ENCODE data around the gene KRT82. TPM values are rescaled to one million over a fixed set of nuclear protein-coding genes. Genes with fewer than 3 reads are reported as not detected.
"Not testable (repeated sequence)": the region's sequence is repeated elsewhere in the genome, so short reads cannot be mapped to it uniquely, and the experiment has no call there.

KRT82 gene
- total RNA-seq, 1 donor from 2014 or later: not detected

DNA sequence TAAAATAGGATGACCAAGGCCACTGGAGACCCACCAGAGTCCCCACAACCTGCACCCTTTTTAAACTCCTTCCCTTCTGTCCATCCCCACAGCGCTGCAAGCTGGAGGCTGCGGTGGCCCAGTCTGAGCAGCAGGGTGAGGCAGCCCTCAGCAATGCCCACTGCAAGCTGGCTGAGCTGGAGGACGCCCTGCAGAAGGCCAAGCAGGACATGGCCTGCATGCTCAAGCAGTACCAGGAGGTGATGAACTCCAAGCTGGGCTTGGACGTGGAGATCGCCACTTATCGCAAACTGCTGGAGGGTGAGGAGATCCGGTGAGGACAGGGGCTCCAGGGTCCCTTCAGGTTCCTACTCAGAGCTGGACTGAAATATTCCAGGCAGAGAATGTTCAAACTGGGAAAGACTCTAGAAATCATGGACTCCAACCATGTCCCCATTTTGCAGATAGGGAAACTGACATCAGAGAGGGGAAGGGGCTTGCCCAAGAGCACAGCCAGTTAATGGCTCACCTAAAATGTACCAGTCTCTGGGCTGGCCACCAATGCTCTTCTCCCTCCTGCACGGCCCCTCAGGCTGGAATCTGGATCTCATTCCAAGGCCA is 56.0 kb downstream of the KRT82 start:
- intact Hi-C loops (cut with DNase I): no loop called here
- Histone ChIP-seq H3K36me3 (no peaks in the 10 kb centered on the region), H3K27ac (no peak overlapping the region), H3K4me3 (no peak overlapping the region), H3K9me3 (no peaks in the 10 kb centered on the region), H3K27me3 (no peaks in the 10 kb centered on the region), H3K4me1 (no peaks in the 10 kb centered on the region)
- DNase-seq (ENCODE audit: extremely low spot score in 2 of 2): no peak
- TF ChIP-seq POLR2A (IDR thresholded peaks at IDR 0.05) (no peak), POLR2AphosphoS5 (IDR thresholded peaks at IDR 0.05; ENCODE audit: insufficient read depth in 1 of 2, low read depth in 1 of 2) (no peak)
- TF ChIP-seq, protein P1, sequence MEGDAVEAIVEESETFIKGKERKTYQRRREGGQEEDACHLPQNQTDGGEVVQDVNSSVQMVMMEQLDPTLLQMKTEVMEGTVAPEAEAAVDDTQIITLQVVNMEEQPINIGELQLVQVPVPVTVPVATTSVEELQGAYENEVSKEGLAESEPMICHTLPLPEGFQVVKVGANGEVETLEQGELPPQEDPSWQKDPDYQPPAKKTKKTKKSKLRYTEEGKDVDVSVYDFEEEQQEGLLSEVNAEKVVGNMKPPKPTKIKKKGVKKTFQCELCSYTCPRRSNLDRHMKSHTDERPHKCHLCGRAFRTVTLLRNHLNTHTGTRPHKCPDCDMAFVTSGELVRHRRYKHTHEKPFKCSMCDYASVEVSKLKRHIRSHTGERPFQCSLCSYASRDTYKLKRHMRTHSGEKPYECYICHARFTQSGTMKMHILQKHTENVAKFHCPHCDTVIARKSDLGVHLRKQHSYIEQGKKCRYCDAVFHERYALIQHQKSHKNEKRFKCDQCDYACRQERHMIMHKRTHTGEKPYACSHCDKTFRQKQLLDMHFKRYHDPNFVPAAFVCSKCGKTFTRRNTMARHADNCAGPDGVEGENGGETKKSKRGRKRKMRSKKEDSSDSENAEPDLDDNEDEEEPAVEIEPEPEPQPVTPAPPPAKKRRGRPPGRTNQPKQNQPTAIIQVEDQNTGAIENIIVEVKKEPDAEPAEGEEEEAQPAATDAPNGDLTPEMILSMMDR (IDR thresholded peaks at IDR 0.05): no peak

DNA sequence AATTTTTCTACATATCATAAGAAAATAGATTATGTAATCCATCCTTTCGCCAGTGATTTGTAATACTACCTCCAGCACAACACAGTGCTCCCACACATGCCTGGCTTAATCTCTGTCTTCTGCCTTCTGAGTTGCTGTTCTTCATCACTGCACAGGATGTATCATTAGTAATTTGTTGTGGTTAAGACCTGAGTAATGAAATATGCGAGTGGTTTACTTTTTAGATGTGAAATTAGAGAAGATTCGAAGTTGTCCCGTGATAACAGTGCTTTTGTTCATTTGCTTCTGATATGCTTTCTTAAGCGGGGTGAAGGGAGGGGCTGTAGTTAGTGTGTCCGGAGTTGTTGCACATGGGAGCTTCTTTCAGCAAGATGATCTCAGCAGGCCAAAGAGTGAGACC is 56.9 kb downstream of the KRT82 start:
- Histone ChIP-seq H3K4me1 (no peaks in the 10 kb centered on the region), H3K9me3 (no peaks in the 10 kb centered on the region), H3K4me3 (no peak overlapping the region), H3K27me3 (no peaks in the 10 kb centered on the region), H3K36me3 (no peaks in the 10 kb centered on the region), H3K27ac (no peak overlapping the region)
- DNase-seq (ENCODE audit: extremely low spot score in 2 of 2): no peak
- no peak for TF ChIP-seq POLR2AphosphoS5 (IDR thresholded peaks at IDR 0.05; ENCODE audit: insufficient read depth in 1 of 2, low read depth in 1 of 2)
- no peak for TF ChIP-seq POLR2A (IDR thresholded peaks at IDR 0.05)
- TF ChIP-seq, protein P1 (IDR thresholded peaks at IDR 0.05): no peak
- intact Hi-C loops (cut with DNase I): no loop called here

DNA sequence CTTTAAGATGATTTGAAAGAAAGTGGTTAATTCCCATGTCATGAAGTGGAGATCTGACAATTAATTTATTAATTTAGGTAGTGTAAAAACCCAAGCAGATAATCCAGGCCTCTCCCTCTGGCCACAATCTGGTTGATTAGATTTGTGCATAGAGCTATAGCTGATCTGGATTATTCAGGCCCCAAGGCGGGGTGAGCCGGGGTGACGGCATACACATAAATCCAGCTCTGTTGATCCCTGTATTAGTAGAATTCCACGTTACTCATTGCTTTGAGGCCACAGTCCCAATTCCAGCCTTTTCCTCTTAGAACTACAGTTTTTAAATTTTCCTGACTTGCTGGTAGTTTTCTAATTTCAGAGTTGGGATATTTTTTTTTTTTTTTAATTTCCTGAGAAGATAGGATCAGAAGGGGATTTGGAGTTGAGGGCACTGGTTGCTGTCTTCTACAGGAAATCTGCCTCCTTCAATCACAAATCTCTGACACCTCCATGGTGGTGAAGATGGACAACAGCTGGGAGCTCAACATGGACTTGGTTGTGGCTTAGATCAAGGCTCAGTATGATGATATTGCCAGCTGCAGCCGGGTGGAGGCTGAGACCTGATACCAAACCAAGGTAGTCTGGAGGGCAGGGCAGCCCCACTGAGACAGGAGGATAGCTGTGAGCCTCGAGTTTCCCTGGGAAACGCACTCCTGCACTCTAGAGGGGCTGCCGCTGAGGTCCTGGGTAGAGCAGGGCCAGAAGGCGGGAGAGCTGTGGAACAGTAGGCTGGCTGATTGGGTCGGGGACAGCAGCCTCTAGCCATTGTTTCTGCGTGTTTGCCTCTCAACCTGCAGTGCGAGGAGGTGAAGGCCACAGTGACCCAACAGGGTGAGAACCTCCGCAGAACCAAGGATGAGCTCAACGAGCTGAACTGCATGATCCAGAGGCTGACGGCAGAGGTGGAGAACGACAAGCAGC is 58.3 kb downstream of the KRT82 start:
- Histone ChIP-seq H3K27me3 (no peaks in the 10 kb centered on the region), H3K4me3 (no peak overlapping the region), H3K27ac (no peak overlapping the region), H3K4me1 (no peaks in the 10 kb centered on the region), H3K9me3 (no peaks in the 10 kb centered on the region), H3K36me3 (no peaks in the 10 kb centered on the region)
- no peak for DNase-seq (ENCODE audit: extremely low spot score in 2 of 2)
- intact Hi-C loops (cut with DNase I): no loop called here
- TF ChIP-seq, protein P1 (IDR thresholded peaks at IDR 0.05): no peak
- no peak for TF ChIP-seq POLR2A (IDR thresholded peaks at IDR 0.05)
- TF ChIP-seq POLR2AphosphoS5 (IDR thresholded peaks at IDR 0.05; ENCODE audit: insufficient read depth in 1 of 2, low read depth in 1 of 2): no peak

DNA sequence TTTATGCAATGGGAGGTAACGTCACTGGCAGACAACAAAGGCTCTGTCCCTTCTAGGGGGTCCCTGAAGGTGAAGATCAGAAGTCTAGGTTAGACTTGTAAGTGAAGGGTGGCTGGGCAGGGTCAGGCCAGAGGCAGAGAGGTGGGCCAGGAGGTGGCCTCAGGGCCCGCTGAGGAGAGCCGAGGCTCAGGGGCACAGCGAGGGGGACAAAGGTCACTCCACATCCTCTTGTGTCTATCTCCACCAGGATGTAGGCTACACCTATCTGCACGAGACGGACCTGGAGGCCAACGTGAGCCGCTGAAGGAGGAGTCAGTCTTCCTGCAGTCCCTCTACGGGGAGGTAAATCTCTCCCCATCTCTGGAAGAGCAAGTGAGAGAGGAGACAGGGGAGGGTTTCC is 59.1 kb downstream of the KRT82 start:
- intact Hi-C loops (cut with DNase I): no loop called here
- no peak overlapping the region for H3K4me3 ChIP-seq
- no peak overlapping the region for H3K27ac ChIP-seq
- no peaks in the 10 kb centered on the region for H3K36me3 ChIP-seq
- no peaks in the 10 kb centered on the region for H3K4me1 ChIP-seq
- DNase-seq (ENCODE audit: extremely low spot score in 2 of 2): no peak
- TF ChIP-seq POLR2A (IDR thresholded peaks at IDR 0.05) (no peak), POLR2AphosphoS5 (IDR thresholded peaks at IDR 0.05; ENCODE audit: insufficient read depth in 1 of 2, low read depth in 1 of 2) (no peak)
- TF ChIP-seq, protein P1 (IDR thresholded peaks at IDR 0.05): no peak
- no peaks in the 10 kb centered on the region for H3K27me3 ChIP-seq
- no peaks in the 10 kb centered on the region for H3K9me3 ChIP-seq

GRCh38 chr12:52346593-52346992 is 59.5 kb downstream of the KRT82 start:
- H3K27me3 ChIP-seq: no peaks in the 10 kb centered on the region
- H3K36me3 ChIP-seq: no peaks in the 10 kb centered on the region
- intact Hi-C loops (cut with DNase I): no loop called here
- H3K4me3 ChIP-seq: no peak overlapping the region
- H3K4me1 ChIP-seq: no peaks in the 10 kb centered on the region
- TF ChIP-seq, protein P1 (IDR thresholded peaks at IDR 0.05): no peak
- no peak for TF ChIP-seq POLR2AphosphoS5 (IDR thresholded peaks at IDR 0.05; ENCODE audit: insufficient read depth in 1 of 2, low read depth in 1 of 2)
- no peak for TF ChIP-seq POLR2A (IDR thresholded peaks at IDR 0.05)
- no peak for DNase-seq (ENCODE audit: extremely low spot score in 2 of 2)
- no peak overlapping the region for H3K27ac ChIP-seq
- no peaks in the 10 kb centered on the region for H3K9me3 ChIP-seq

GRCh38 chr12:52345041-52345440 is 61.1 kb downstream of the KRT82 start:
- H3K4me3 ChIP-seq; H3K9me3 ChIP-seq; H3K36me3 ChIP-seq; H3K4me1 ChIP-seq; H3K27ac ChIP-seq; H3K27me3 ChIP-seq; intact Hi-C loops (cut with DNase I); DNase-seq (ENCODE audit: extremely low spot score in 2 of 2): not testable (repeated sequence)

Data from vagina (tissue), 2 donors.